GM12878 (cell line): ENCODE data around the gene OTUD5. TPM values are rescaled to one million over a fixed set of nuclear protein-coding genes. Genes with fewer than 3 reads are reported as not detected.
A peak's percentile ranks its signal among the peaks of the same experiment; 100 is the strongest.

ENCODE experiments used
- ATAC-seq: fragments of 200-7000 bp; cut with Tn5 transposase; 3 replicates; pipeline ENCODE4 v1.9.1; 2020; ENCODE audit warnings: mild to moderate bottlenecking, moderate library complexity
- BruUV-seq: library from RNA; stranded (reverse); fragments of 400-500 nt; replicated peaks from 2 replicates; lab custom pipeline; 2021; lab: Mats Ljungman, UMichigan
- CTCF ChIA-PET: fragments of 300-600 bp; sonication (Branson Sonifier 250); formaldehyde crosslinking; extraction: SDS; loops from one replicate; lab custom pipeline; 2021; ENCODE audit warnings: inconsistent platforms; lab: Yijun Ruan, JAX
- POLR2A ChIA-PET: fragments of 350-600 bp; formaldehyde crosslinking; extraction: SDS; loops from one replicate; lab custom pipeline; 2021; ENCODE audit warnings: inconsistent platforms; lab: Charles Lee
- RAD21 ChIA-PET: fragments of 300-600 bp; sonication (Branson Sonifier 250); formaldehyde crosslinking; loops from one replicate; lab custom pipeline; 2023; ENCODE audit warnings: antibody characterized with exemption; ENCODE audit not compliant: unreplicated experiment; lab: Charles Lee
- SMC1A ChIA-PET: fragments of 300-600 bp; sonication (Branson Sonifier 250); formaldehyde crosslinking; loops from one replicate; lab custom pipeline; 2023; ENCODE audit not compliant: unreplicated experiment, uncharacterized antibody; lab: Charles Lee
- DNase-seq: peaks from one replicate; pipeline ENCODE4 v3.0.0-alpha.2; 2011; ENCODE audit warnings: low read depth, low spot score
- FAIRE-seq: peaks from 3 replicates; lab custom pipeline; 2011; peaks lifted over from hg19 to GRCh38; lab: Jason Lieb, UNC
- H2AFZ ChIP-seq: 2 replicates; pipeline ENCODE4 v1.6.0; 2011; ENCODE audit warnings: low read depth, low read length, control low read depth; ENCODE audit not compliant: control insufficient read depth
- H3K27ac ChIP-seq: 2 replicates; pipeline ENCODE4 v1.5.1; 2011; ENCODE audit warnings: control low read depth; ENCODE audit not compliant: control insufficient read depth, insufficient read depth
- H3K27me3 ChIP-seq, 2 experiments: replicated peaks in 1 of 2; 2 replicates each; pipeline versions ENCODE4 v1.6.0 to v1.6.1; 2011; ENCODE audit warnings: low read length in 1 of 2; ENCODE audit not compliant: control insufficient read depth in 2 of 2, insufficient read depth in 2 of 2
- H3K36me3 ChIP-seq, 2 experiments: 2 replicates each; pipeline ENCODE4 v1.5.1; 2011; ENCODE audit warnings: low read length in 1 of 2; ENCODE audit not compliant: control insufficient read depth in 2 of 2, insufficient read depth in 2 of 2
- H3K4me1 ChIP-seq: 2 replicates; pipeline ENCODE4 v1.6.1; 2011; ENCODE audit warnings: mild to moderate bottlenecking, low read length, moderate library complexity, mixed read lengths; ENCODE audit not compliant: control insufficient read depth, insufficient read depth
- H3K4me2 ChIP-seq: 2 replicates; pipeline ENCODE4 v1.6.0; 2011; ENCODE audit warnings: control low read depth; ENCODE audit not compliant: control insufficient read depth, insufficient read depth
- H3K4me3 ChIP-seq: fragments of 200-600 bp; sonication (generic); 2 replicates; pipeline ENCODE4 v1.5.1; 2016
- H3K79me2 ChIP-seq: 2 replicates; pipeline ENCODE4 v1.6.0; 2011; ENCODE audit warnings: low read length; ENCODE audit not compliant: control insufficient read depth, insufficient read depth
- H3K9ac ChIP-seq: 2 replicates; pipeline ENCODE4 v1.8.0; 2011; ENCODE audit warnings: low read length, control low read depth, mixed read lengths; ENCODE audit not compliant: control insufficient read depth, insufficient read depth
- H3K9me3 ChIP-seq: replicated peaks from 3 replicates; pipeline ENCODE4 v1.5.1; 2011; ENCODE audit warnings: mild to moderate bottlenecking, low read length; ENCODE audit not compliant: control insufficient read depth, insufficient read depth
- H4K20me1 ChIP-seq: 2 replicates; pipeline ENCODE4 v1.6.0; 2011; ENCODE audit not compliant: control insufficient read depth, insufficient read depth
- KLF5 ChIP-seq: fragments of 450-650 bp; IDR thresholded peaks from 2 replicates; pipeline ENCODE4 v1.6.1; 2014; ENCODE audit warnings: mild to moderate bottlenecking; ENCODE audit not compliant: partially characterized antibody
- NFYA ChIP-seq: IDR thresholded peaks from 2 replicates; pipeline ENCODE4 v1.6.1; 2011; ENCODE audit warnings: low read depth, mild to moderate bottlenecking, low read length, improper control_type of control experiment, borderline replicate concordance
- NR2C2 ChIP-seq: IDR thresholded peaks from 2 replicates; pipeline ENCODE4 v1.6.1; 2011; ENCODE audit warnings: borderline replicate concordance, low read depth; ENCODE audit not compliant: control insufficient read depth, insufficient read length
- PML ChIP-seq: IDR thresholded peaks from 2 replicates; pipeline ENCODE4 v1.6.1; 2012; ENCODE audit warnings: low read length, inconsistent platforms
- POLR2A ChIP-seq: IDR thresholded peaks from 2 replicates; pipeline ENCODE4 v1.6.1; 2011; ENCODE audit warnings: low read depth, mild to moderate bottlenecking, low read length
- SIX5 ChIP-seq: IDR thresholded peaks from 2 replicates; pipeline ENCODE4 v1.6.1; 2011; ENCODE audit warnings: mild to moderate bottlenecking, low read depth, low read length, moderate library complexity; ENCODE audit not compliant: severe bottlenecking
- ZBED1 ChIP-seq: IDR thresholded peaks from 2 replicates; pipeline ENCODE4 v1.6.1; 2016; ENCODE audit warnings: borderline replicate concordance
- WGBS: methylation state at CpG from one replicate; pipeline ENCODE4 v1.1.6; 2016; ENCODE audit warnings: low lambda C conversion rate; ENCODE audit not compliant: insufficient replicate concordance, insufficient coverage; ENCODE audit errors: missing lambda C conversion rate; 5-methylcytosine and 5-hydroxymethylcytosine counted together
- in situ Hi-C: fragments of 300-500 bp; cut with MboI; formaldehyde crosslinking; loops from 9 replicates; pipeline ENCODE4 v1.14.3; 2018; ENCODE audit warnings: mixed read lengths
- intact Hi-C: fragments of 100-400 bp; cut with micrococcal nuclease; formaldehyde crosslinking; loops from one replicate; pipeline ENCODE4 v1.14.2; 2022; ENCODE audit not compliant: unreplicated experiment
- polyA plus RNA-seq, 11 experiments: library from polyadenylated mRNA; depleted of rRNA in 4 of 11; unstranded in 6 of 11; stranded (reverse) in 5 of 11; fragments of >200 nt; fragmentation: Nextera tagmentation in 4 of 11; fragmentation: Illumina TruSeq in 1 of 11; extraction: Ambion mirVana in 4 of 11; extraction: Trizol in 1 of 11; gene quantifications; 1 replicate in 1 of 11; 2 replicates in 10 of 11; pipeline versions ENCODE4 v1.2.1 to v1.2.3, GENCODE V29; 2011 to 2016; ENCODE audit warnings: inconsistent platforms in 2 of 11, missing spikeins in 2 of 11, low read depth in 1 of 11
- total RNA-seq, 4 experiments: library from RNA; depleted of rRNA in 3 of 4; stranded (reverse); fragments of >200 nt in 3 of 4; fragmentation: Illumina TruSeq in 1 of 4; extraction: Trizol in 1 of 4; gene quantifications; 2 replicates each; pipeline versions ENCODE4 v1.2.1 to v1.2.3, GENCODE V29; 2013 to 2021
- TF ChIP-seq, protein P1 (sequence below): fragments of 450-650 bp; IDR thresholded peaks from 2 replicates; pipeline ENCODE4 v1.6.1; 2017; ENCODE audit warnings: mild to moderate bottlenecking
- TF ChIP-seq, protein P2 (sequence below): IDR thresholded peaks from 2 replicates; pipeline ENCODE4 v1.6.1; 2012; ENCODE audit warnings: low read depth, low read length, improper control_type of control experiment
- TF ChIP-seq, protein P3 (sequence below): IDR thresholded peaks from 2 replicates; pipeline ENCODE4 v1.6.1; 2011; ENCODE audit warnings: low read depth, low read length, improper control_type of control experiment, borderline replicate concordance
- TF ChIP-seq, protein P4 (sequence below): fragments of 450-650 bp; IDR thresholded peaks from 2 replicates; pipeline ENCODE4 v1.6.1; 2016; ENCODE audit warnings: mild to moderate bottlenecking

OTUD5 gene
- total and polyA plus RNA-seq, 10 of the 15 experiments (the other 5 are each of a cell fraction or from before 2014, with no cell fraction given): 2.0 to 50.3 (median 22.7) TPM

DNA sequence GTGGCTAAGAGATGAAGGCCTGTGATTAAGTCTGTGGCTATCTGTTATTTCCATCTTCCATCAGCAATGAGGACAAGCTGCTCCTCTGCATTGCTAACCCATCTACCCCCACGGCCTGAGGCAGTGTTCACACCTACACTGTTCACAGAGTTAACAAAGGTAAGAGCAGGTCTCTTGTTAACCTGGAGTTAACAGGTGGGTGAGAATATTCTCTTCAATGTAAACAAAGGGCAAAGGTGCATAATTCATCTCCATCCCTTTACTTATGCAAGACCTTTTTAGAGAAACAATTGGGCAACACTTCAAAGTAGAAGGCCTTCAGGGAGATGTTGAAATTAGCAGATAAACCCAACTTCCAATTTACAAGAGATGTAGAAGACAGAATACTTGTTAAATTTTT is 48.8 kb downstream of the OTUD5 start:
- RAD21 ChIA-PET: no interaction called here
- H3K79me2 ChIP-seq: peaks cover 11% of the 10 kb centered on the region
- CTCF ChIA-PET: interaction anchor here (1.0 kb wide), 1 partner anchor 36 kb away, joined by 4 read pairs; no protein-coding TSS in a partner anchor
- 0% methylated on average over 1 of the region's 1 CpG for WGBS
- no TSS peak for BruUV-seq
- no peak overlapping the region for H3K27ac ChIP-seq
- in situ Hi-C loops (no loop called here), intact Hi-C loops (no loop called here)
- no peak overlapping the region for H3K4me2 ChIP-seq
- H3K36me3 ChIP-seq: peaks cover 0 to 4% of the 10 kb centered on the region in 2 experiments; a peak in 1 of 4 replicates
- DNase-seq: no peak
- H2AFZ ChIP-seq: no peak overlapping the region
- TF ChIP-seq, protein P1, sequence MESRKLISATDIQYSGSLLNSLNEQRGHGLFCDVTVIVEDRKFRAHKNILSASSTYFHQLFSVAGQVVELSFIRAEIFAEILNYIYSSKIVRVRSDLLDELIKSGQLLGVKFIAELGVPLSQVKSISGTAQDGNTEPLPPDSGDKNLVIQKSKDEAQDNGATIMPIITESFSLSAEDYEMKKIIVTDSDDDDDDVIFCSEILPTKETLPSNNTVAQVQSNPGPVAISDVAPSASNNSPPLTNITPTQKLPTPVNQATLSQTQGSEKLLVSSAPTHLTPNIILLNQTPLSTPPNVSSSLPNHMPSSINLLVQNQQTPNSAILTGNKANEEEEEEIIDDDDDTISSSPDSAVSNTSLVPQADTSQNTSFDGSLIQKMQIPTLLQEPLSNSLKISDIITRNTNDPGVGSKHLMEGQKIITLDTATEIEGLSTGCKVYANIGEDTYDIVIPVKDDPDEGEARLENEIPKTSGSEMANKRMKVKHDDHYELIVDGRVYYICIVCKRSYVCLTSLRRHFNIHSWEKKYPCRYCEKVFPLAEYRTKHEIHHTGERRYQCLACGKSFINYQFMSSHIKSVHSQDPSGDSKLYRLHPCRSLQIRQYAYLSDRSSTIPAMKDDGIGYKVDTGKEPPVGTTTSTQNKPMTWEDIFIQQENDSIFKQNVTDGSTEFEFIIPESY: no peak
- TF ChIP-seq NR2C2 (no peak), SIX5 (no peak), KLF5 (no peak), POLR2A (no peak), ZBED1 (no peak), PML (no peak), NFYA (no peak)
- TF ChIP-seq, protein P2, sequence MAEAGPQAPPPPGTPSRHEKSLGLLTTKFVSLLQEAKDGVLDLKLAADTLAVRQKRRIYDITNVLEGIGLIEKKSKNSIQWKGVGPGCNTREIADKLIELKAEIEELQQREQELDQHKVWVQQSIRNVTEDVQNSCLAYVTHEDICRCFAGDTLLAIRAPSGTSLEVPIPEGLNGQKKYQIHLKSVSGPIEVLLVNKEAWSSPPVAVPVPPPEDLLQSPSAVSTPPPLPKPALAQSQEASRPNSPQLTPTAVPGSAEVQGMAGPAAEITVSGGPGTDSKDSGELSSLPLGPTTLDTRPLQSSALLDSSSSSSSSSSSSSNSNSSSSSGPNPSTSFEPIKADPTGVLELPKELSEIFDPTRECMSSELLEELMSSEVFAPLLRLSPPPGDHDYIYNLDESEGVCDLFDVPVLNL: no peak
- TF ChIP-seq, protein P3, sequence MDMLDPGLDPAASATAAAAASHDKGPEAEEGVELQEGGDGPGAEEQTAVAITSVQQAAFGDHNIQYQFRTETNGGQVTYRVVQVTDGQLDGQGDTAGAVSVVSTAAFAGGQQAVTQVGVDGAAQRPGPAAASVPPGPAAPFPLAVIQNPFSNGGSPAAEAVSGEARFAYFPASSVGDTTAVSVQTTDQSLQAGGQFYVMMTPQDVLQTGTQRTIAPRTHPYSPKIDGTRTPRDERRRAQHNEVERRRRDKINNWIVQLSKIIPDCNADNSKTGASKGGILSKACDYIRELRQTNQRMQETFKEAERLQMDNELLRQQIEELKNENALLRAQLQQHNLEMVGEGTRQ: no peak
- TF ChIP-seq, protein P4, sequence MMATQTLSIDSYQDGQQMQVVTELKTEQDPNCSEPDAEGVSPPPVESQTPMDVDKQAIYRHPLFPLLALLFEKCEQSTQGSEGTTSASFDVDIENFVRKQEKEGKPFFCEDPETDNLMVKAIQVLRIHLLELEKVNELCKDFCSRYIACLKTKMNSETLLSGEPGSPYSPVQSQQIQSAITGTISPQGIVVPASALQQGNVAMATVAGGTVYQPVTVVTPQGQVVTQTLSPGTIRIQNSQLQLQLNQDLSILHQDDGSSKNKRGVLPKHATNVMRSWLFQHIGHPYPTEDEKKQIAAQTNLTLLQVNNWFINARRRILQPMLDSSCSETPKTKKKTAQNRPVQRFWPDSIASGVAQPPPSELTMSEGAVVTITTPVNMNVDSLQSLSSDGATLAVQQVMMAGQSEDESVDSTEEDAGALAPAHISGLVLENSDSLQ: no peak
- no peaks in the 10 kb centered on the region for H4K20me1 ChIP-seq
- POLR2A ChIA-PET: no interaction called here
- H3K9me3 ChIP-seq: no peaks in the 10 kb centered on the region; the same call in 2 of the 3 replicates
- H3K9ac ChIP-seq: no peak overlapping the region
- FAIRE-seq: peak; percentile 18
- no peaks in the 10 kb centered on the region for H3K27me3 ChIP-seq
- H3K4me3 ChIP-seq: no peak overlapping the region
- H3K4me1 ChIP-seq: no peaks in the 10 kb centered on the region
- ATAC-seq: no peak
- SMC1A ChIA-PET: no interaction called here
